Measurements from ENCODE around the gene DLG2. TPM values are rescaled to one million over a fixed set of nuclear protein-coding genes. Genes with fewer than 3 reads are reported as not detected.

DLG2 gene
- total RNA-seq, 1 donor from 2014 or later = 0.18 TPM

DNA sequence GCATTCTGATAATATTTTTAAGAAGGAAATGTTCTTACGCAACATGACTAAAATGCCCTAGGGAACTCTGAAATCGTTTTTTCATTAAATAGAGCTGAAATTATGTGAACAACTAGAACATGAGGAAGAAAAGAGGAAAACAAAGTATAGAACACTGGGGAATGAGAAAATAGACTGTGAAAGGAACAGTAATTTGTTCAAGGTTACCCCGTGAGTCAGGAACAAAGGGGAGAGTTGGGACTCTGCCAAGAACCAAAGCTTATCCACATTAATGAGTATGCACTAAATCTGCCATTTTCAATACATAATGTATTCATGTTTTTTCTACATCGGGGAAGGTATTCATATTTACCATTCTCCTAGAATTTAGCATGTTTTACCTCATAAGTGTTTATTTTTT, 1379.2 kb downstream of the DLG2 start:
- no peak for DNase-seq (ENCODE audit: extremely low read depth, low read depth, low spot score)

DNA sequence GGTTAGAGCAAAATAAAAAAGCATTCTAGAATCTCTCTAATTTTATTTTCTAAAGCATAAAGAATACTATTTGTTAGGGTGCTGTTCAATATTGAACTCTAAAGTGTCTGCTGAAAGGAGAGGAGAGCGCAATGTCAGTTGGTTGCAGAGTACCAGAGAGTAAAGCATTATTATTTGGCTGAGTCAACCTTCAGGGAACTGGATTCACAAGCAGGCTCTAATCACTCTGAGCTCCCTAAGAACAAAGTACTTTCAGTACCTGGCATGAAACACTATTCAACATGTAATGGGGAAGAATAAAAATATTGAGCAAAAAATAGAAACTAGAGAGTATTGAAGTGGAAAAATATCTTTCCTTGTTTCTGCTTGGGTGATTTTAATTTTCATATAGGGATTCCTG, 1380.0 kb downstream of the DLG2 start:
- DNase-seq (ENCODE audit: extremely low read depth, low read depth, low spot score) = no peak

GRCh38 chr11:84243629-84244263, 1383.4 kb downstream of the DLG2 start:
- DNase-seq (ENCODE audit: extremely low read depth, low read depth, low spot score) = no peak

GRCh38 chr11:84241343-84242131, 1385.6 kb downstream of the DLG2 start:
- DNase-seq (ENCODE audit: extremely low read depth, low read depth, low spot score) = no peak

GRCh38 chr11:84240847-84241246, 1386.3 kb downstream of the DLG2 start:
- DNase-seq (ENCODE audit: extremely low read depth, low read depth, low spot score) = no peak

GRCh38 chr11:84236436-84236835, 1390.7 kb downstream of the DLG2 start:
- DNase-seq (ENCODE audit: extremely low read depth, low read depth, low spot score) = no peak

GRCh38 chr11:84234462-84235202, 1392.5 kb downstream of the DLG2 start:
- no peak for DNase-seq (ENCODE audit: extremely low read depth, low read depth, low spot score)

- DNase-seq (ENCODE audit: extremely low read depth, low read depth, low spot score) = no peak
These were observed 1393.1 kb downstream of the DLG2 start for GRCh38 chr11:84234011-84234410.

DNA sequence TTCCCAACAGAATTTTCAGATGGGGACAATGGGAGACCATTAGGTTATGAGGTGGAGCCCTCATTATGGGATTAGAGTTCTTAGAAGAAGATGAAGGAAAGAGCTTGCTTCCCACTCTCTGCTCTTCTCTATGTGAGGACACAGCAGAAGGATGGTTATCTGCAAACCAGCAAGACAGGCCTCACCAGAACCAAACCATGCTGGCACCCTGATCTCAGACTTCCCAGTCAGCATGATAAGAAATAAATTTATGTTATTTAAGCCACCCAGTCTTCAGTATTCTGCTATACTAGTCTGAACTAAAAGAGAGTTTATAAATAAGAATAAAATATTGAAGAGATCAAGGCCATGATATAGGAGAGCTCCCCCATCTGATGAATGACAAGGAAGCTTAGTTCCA, 1394.6 kb downstream of the DLG2 start:
- no peak for DNase-seq (ENCODE audit: extremely low read depth, low read depth, low spot score)

DNA sequence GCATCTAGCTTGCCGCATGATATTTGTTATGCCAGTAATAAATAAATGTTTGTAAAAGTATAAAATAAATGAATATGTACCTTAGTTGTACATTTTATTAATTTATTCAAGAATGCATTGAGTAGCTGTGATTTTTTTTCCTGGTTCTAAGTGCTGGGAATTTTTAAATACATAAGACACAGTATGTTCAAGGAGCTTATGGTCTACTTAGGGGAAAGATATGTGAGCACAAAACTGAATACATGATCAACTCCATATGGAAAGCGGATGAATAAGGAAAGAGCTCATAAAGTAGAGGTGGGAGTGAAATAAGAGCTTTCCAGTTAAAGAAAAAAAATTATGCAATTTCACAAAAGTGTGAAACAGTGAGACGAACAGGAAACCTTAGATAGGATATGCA, 1396.7 kb downstream of the DLG2 start:
- DNase-seq (ENCODE audit: extremely low read depth, low read depth, low spot score) = no peak

- no peak for DNase-seq (ENCODE audit: extremely low read depth, low read depth, low spot score)
These were observed 1399.0 kb downstream of the DLG2 start for GRCh38 chr11:84227970-84228665.

- no peak for DNase-seq (ENCODE audit: extremely low read depth, low read depth, low spot score)
These were observed 1403.1 kb downstream of the DLG2 start for GRCh38 chr11:84224042-84224441.

DNA sequence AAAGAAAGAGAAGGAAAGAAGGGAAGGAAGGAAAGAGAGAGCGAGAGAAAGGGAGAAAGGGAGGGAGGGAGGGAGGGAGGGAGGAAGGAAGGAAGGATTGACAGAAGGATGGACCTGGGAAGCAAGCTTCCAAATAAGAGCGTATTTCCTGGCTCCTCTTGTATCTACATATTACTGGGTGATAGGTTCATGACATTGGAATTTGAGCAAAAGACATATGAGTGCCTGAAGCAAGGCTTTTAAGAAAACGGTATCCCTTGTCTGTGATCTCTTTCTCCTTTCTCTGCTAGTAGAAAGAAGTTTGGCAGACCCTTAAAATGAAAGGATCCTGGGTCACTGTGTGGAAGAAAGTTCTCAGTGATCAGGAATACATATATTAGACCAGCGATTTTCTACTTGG, 1408.8 kb downstream of the DLG2 start:
- no peak for DNase-seq (ENCODE audit: extremely low read depth, low read depth, low spot score)

DNA sequence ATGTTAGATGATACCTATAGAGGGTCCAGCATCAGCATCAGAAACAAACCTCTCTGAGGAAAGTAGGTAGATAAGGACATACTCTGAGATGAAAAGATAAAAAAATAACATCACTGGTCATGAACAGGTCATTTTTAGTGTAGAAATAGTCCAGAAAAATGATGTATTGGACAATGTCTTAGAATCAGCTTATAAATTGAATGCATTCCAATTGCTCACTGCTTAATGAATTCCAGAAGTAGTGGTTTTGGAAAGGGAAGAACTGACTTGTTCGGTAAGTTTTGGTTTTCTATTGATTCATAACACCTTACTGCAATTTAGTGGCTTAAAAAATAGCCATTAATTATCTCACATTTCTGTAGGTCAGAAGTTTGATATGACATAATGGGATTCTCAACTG, 1411.5 kb downstream of the DLG2 start:
- no peak for DNase-seq (ENCODE audit: extremely low read depth, low read depth, low spot score)

- DNase-seq (ENCODE audit: extremely low read depth, low read depth, low spot score) = no peak
These were observed 1412.6 kb downstream of the DLG2 start for GRCh38 chr11:84214557-84214956.

GRCh38 chr11:84212468-84213390, 1414.4 kb downstream of the DLG2 start:
- no peak for DNase-seq (ENCODE audit: extremely low read depth, low read depth, low spot score)

- no peak for DNase-seq (ENCODE audit: extremely low read depth, low read depth, low spot score)
These were observed 1415.2 kb downstream of the DLG2 start for GRCh38 chr11:84211896-84212295.

DNA sequence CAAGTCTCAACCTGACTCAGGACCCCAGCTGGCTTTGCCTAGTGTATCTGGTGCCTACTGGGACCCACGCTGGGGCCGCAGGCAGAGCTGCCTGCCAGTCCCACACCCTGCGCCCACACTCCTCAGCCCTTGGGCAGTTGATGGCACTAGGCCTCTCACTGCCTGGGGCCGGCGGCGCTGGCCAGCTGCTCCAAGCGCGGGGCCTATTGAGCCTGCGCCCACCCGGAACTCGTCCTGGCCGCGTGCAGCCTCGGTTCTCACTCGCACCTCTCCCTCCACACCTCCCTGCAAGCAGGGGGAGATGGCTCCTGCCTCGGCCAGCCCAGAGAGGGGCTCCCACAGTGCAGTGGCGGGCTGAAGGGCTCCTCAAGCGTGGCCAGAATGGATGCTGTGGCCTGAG, 1432.4 kb downstream of the DLG2 start:
- DNase-seq (ENCODE audit: extremely low read depth, low read depth, low spot score) = no peak

DNA sequence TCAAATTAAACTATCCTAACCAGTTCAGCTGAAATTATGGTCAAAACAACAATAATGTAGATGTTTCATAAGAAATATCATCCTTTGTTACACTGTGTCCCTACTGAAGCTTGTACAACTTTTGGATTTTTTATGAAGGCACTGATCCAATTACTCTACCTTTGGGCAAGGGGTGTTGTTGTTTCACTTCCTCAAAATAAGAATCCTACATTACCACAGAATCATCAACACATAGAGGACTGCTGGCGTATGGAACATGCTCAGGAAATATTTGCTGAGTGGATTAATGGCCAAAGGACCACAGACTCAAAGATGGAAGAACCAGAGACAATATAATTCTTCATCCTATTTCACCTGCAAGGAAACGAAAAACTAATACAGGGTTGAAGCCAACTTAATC, 1433.4 kb downstream of the DLG2 start:
- no peak for DNase-seq (ENCODE audit: extremely low read depth, low read depth, low spot score)

- no peak for DNase-seq (ENCODE audit: extremely low read depth, low read depth, low spot score)
These were observed 1438.6 kb downstream of the DLG2 start for GRCh38 chr11:84188521-84188920.

Data from glomerular endothelial cell (primary cell).